ENCODE measurements around the gene SYPL1. TPM values are rescaled to one million over a fixed set of nuclear protein-coding genes. Genes with fewer than 3 reads are reported as not detected.

The SYPL1 gene
- total RNA-seq, 1 experiment from 2014 or later: 78.0 TPM

DNA sequence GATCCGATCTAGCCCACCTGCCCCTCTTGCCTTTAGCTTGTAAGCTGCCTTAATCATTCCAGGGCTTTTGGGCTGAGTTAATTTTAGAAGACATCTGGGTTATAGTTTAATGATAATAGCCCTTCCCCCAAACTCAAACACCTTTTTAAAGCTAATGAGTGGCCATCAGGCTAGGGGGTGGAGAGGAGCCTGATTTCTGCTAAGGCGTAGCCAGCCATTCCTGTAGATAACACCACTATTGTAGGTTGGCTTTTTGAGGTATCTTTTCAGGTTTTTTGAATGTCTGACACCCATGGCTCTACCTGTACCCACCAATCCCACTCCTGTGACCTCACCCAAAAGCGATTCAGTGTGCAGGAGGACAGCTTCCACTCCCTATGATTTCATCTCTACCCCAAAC is 7.6 kb upstream of the SYPL1 start:
- POLR2A ChIA-PET: no interaction called here
- ATAC-seq (no peak), DNase-seq (ENCODE audit: low read depth, low spot score) (no peak)
- intact Hi-C loops (cut with micrococcal nuclease): no loop called here
- BruUV-seq (replicated peaks): no TSS peak
- H2AFZ ChIP-seq (ENCODE audit: low read depth, low read length, poor library complexity, severe bottlenecking): no peak overlapping the region
- CTCF ChIA-PET: interaction anchor here (0.7 kb wide), 1 partner anchor 25 kb away, joined by 4 read pairs; no protein-coding TSS in a partner anchor
- H3K4me2 ChIP-seq (ENCODE audit: low read length): no peak overlapping the region
- H4K20me1 ChIP-seq (ENCODE audit: insufficient read depth): no peaks in the 10 kb centered on the region
- H3K36me3 ChIP-seq (ENCODE audit: control insufficient read depth in 1 of 2, insufficient read depth in 2 of 2, low read length in 2 of 2): no peaks in the 10 kb centered on the region
- H3K27me3 ChIP-seq (ENCODE audit: insufficient read depth, low read length): no peaks in the 10 kb centered on the region
- no peaks in the 10 kb centered on the region for H3K9me3 ChIP-seq (ENCODE audit: control insufficient read depth in 1 of 2, insufficient read depth in 1 of 2, low read depth in 1 of 2, low read length in 2 of 2)
- RAD21 ChIA-PET (ENCODE audit: low non-redundant PET in 1 of 2, low total read pairs in 2 of 2, uncharacterized antibody in 2 of 2, unreplicated experiment in 2 of 2): no interaction called here
- no peak overlapping the region for H3K27ac ChIP-seq (ENCODE audit: low read depth, low read length)
- H3K9ac ChIP-seq (ENCODE audit: low read length): no peak overlapping the region
- H3K4me3 ChIP-seq (replicated peaks in 1 of 2; ENCODE audit: low read depth in 1 of 2, low read length in 2 of 2): no peak overlapping the region
- no peaks in the 10 kb centered on the region for H3K9me2 ChIP-seq (ENCODE audit: insufficient read depth)
- TF ChIP-seq EGR1 (IDR thresholded peaks at IDR 0.05; ENCODE audit: low read depth) (no peak), ZNF274 (IDR thresholded peaks at IDR 0.05; ENCODE audit: low read depth, low read length) (no peak), POLR2A (IDR thresholded peaks at IDR 0.05; ENCODE audit: borderline replicate concordance, extremely low read depth, insufficient read depth, insufficient read length) (no peak), ELF1 (IDR thresholded peaks at IDR 0.05; ENCODE audit: borderline replicate concordance, low read depth) (no peak), JUND (IDR thresholded peaks at IDR 0.05) (no peak), CEBPB (IDR thresholded peaks at IDR 0.05; ENCODE audit: low read depth) (no peak), SIN3A (IDR thresholded peaks at IDR 0.05; ENCODE audit: low read depth) (no peak), SRF (IDR thresholded peaks at IDR 0.05; ENCODE audit: low read depth) (no peak), EZH2 (IDR thresholded peaks at IDR 0.05) (no peak), CBX3 (IDR thresholded peaks at IDR 0.05; ENCODE audit: low read depth) (no peak), EZH2phosphoT487 (IDR thresholded peaks at IDR 0.05; ENCODE audit: borderline replicate concordance) (no peak), YY1 (IDR thresholded peaks at IDR 0.05; ENCODE audit: extremely low read depth, insufficient replicate concordance, low read depth, low read length) (no peak), RAD21 (IDR thresholded peaks at IDR 0.05; ENCODE audit: low read depth) (no peak), FOSL1 (IDR thresholded peaks at IDR 0.05; ENCODE audit: low read depth) (no peak)
- TF ChIP-seq, protein P1, sequence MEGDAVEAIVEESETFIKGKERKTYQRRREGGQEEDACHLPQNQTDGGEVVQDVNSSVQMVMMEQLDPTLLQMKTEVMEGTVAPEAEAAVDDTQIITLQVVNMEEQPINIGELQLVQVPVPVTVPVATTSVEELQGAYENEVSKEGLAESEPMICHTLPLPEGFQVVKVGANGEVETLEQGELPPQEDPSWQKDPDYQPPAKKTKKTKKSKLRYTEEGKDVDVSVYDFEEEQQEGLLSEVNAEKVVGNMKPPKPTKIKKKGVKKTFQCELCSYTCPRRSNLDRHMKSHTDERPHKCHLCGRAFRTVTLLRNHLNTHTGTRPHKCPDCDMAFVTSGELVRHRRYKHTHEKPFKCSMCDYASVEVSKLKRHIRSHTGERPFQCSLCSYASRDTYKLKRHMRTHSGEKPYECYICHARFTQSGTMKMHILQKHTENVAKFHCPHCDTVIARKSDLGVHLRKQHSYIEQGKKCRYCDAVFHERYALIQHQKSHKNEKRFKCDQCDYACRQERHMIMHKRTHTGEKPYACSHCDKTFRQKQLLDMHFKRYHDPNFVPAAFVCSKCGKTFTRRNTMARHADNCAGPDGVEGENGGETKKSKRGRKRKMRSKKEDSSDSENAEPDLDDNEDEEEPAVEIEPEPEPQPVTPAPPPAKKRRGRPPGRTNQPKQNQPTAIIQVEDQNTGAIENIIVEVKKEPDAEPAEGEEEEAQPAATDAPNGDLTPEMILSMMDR (IDR thresholded peaks at IDR 0.05 in 2 of 3, conservative IDR thresholded peaks at IDR 0.05 in 1 of 3; ENCODE audit: borderline replicate concordance in 1 of 3, insufficient read depth in 1 of 3, low read depth in 2 of 3, low read length in 2 of 3): no peak
- TF ChIP-seq, protein P2, sequence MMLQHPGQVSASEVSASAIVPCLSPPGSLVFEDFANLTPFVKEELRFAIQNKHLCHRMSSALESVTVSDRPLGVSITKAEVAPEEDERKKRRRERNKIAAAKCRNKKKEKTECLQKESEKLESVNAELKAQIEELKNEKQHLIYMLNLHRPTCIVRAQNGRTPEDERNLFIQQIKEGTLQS (IDR thresholded peaks at IDR 0.05): no peak
- TF ChIP-seq, protein P3, sequence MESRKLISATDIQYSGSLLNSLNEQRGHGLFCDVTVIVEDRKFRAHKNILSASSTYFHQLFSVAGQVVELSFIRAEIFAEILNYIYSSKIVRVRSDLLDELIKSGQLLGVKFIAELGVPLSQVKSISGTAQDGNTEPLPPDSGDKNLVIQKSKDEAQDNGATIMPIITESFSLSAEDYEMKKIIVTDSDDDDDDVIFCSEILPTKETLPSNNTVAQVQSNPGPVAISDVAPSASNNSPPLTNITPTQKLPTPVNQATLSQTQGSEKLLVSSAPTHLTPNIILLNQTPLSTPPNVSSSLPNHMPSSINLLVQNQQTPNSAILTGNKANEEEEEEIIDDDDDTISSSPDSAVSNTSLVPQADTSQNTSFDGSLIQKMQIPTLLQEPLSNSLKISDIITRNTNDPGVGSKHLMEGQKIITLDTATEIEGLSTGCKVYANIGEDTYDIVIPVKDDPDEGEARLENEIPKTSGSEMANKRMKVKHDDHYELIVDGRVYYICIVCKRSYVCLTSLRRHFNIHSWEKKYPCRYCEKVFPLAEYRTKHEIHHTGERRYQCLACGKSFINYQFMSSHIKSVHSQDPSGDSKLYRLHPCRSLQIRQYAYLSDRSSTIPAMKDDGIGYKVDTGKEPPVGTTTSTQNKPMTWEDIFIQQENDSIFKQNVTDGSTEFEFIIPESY (IDR thresholded peaks at IDR 0.05; ENCODE audit: extremely low read depth, insufficient replicate concordance, low read length): no peak
- TF ChIP-seq, protein P4, sequence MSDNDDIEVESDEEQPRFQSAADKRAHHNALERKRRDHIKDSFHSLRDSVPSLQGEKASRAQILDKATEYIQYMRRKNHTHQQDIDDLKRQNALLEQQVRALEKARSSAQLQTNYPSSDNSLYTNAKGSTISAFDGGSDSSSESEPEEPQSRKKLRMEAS (IDR thresholded peaks at IDR 0.05): no peak
- H3K79me2 ChIP-seq (ENCODE audit: insufficient read depth, low read length): no peaks in the 10 kb centered on the region
- H3K4me1 ChIP-seq (ENCODE audit: control insufficient read depth in 1 of 2, insufficient read depth in 2 of 2, low read length in 2 of 2): peaks cover 0 to 4% of the 10 kb centered on the region in 2 experiments; a peak in 1 of 4 replicates

Measured in HCT116 (cell line).